Gastroesophageal sphincter (tissue), 3 donors: Measurements from ENCODE around the gene CAMK1D.

Source experiments
- POLR2AphosphoS5 ChIP-seq: sonication (generic); formaldehyde crosslinking; IDR thresholded peaks from one replicate; pipeline ENCODE4 v1.6.1; 2017; ENCODE audit warnings: antibody characterized with exemption
- TF ChIP-seq, protein P1 (sequence below), 4 experiments: fragments of 200-600 bp in 2 of 4; fragments of 450-650 bp in 2 of 4; sonication (generic) in 1 of 4; IDR thresholded peaks; one replicate each; pipeline ENCODE4 v1.5.1; 2017 to 2019; ENCODE audit warnings: antibody characterized with exemption in 4 of 4, mild to moderate bottlenecking in 2 of 4, moderate library complexity in 2 of 4

- no peak for TF ChIP-seq POLR2AphosphoS5
- TF ChIP-seq, protein P1, sequence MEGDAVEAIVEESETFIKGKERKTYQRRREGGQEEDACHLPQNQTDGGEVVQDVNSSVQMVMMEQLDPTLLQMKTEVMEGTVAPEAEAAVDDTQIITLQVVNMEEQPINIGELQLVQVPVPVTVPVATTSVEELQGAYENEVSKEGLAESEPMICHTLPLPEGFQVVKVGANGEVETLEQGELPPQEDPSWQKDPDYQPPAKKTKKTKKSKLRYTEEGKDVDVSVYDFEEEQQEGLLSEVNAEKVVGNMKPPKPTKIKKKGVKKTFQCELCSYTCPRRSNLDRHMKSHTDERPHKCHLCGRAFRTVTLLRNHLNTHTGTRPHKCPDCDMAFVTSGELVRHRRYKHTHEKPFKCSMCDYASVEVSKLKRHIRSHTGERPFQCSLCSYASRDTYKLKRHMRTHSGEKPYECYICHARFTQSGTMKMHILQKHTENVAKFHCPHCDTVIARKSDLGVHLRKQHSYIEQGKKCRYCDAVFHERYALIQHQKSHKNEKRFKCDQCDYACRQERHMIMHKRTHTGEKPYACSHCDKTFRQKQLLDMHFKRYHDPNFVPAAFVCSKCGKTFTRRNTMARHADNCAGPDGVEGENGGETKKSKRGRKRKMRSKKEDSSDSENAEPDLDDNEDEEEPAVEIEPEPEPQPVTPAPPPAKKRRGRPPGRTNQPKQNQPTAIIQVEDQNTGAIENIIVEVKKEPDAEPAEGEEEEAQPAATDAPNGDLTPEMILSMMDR (IDR thresholded peaks at IDR 0.05), result no peak
Measured at GRCh38 chr10:12561307-12561706, 212.0 kb downstream of the CAMK1D start.
